Omental fat pad (tissue), 4 donors: ENCODE measurements around the gene SLC35B2. TPM values are rescaled to one million over a fixed set of nuclear protein-coding genes. Genes with fewer than 3 reads are reported as not detected.

Experiments
- ATAC-seq: fragments of 150-250 bp; one replicate; pipeline ENCODE4 v1.9.1; 2016; ENCODE audit warnings: mild to moderate bottlenecking, moderate library complexity; ENCODE audit not compliant: low FRiP score
- DNase-seq: peaks from one replicate; pipeline ENCODE4 v3.0.0-alpha.2; 2019; ENCODE audit warnings: low spot score
- total RNA-seq, 4 donors: library from RNA; depleted of rRNA; stranded (reverse); fragments of >200 nt; gene quantifications; one replicate each; pipeline ENCODE4 v1.1.0, GENCODE V29; 2016
- TF ChIP-seq, protein P1 (sequence below), 3 donors: fragments of 450-650 bp; IDR thresholded peaks; one replicate each; pipeline ENCODE4 v1.5.1; 2016 to 2017; ENCODE audit warnings: antibody characterized with exemption in 3 of 3, mild to moderate bottlenecking in 3 of 3, moderate library complexity in 2 of 3

Gene SLC35B2
- total RNA-seq, 4 donors from 2014 or later, result 25.3 to 31.9 (median 30.4) TPM

DNA sequence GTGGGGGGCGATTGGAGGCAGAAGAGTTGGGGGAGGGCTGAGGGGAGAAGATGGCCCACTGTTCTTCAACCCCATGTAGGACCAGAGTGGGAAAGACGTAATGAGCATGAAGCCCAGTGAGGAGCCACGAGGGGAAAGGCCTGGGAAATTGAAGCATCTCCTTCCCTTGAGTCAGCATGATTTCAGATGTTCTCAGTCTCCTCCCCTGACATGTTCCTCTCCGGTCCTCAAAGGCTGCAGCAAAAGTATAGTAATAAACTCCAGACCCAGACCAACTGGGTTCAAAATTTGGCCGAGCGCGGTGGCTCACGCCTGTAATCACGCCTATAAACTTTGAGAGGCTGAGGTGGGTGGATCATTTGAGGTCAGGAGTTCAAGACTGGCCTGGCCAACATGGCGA is 9.9 kb upstream of the SLC35B2 start:
- TF ChIP-seq, protein P1, sequence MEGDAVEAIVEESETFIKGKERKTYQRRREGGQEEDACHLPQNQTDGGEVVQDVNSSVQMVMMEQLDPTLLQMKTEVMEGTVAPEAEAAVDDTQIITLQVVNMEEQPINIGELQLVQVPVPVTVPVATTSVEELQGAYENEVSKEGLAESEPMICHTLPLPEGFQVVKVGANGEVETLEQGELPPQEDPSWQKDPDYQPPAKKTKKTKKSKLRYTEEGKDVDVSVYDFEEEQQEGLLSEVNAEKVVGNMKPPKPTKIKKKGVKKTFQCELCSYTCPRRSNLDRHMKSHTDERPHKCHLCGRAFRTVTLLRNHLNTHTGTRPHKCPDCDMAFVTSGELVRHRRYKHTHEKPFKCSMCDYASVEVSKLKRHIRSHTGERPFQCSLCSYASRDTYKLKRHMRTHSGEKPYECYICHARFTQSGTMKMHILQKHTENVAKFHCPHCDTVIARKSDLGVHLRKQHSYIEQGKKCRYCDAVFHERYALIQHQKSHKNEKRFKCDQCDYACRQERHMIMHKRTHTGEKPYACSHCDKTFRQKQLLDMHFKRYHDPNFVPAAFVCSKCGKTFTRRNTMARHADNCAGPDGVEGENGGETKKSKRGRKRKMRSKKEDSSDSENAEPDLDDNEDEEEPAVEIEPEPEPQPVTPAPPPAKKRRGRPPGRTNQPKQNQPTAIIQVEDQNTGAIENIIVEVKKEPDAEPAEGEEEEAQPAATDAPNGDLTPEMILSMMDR (IDR thresholded peaks at IDR 0.05), result no peak
- DNase-seq, result no peak
- no peak for ATAC-seq

DNA sequence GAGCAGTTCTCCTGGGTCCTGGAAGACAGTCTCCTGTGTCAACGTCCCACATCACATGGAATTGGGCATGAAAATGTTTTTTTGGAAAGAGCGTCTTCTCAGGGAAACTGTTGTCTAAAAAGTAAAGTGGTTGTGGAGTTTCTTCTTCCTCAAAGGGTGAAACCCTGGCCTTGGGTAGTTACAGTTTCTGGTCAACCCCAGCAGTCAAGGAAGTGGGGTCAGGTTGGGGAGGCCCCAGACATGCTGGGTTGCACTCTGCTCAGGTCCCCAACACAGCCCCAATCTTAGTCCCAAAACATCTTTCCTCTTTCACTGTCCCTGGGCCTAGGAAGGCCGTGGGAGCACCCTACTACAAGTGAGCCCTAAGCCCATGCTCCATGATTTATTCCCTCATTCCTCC is 9.0 kb upstream of the SLC35B2 start:
- ATAC-seq (no peak), DNase-seq (no peak)
- TF ChIP-seq, protein P1 (IDR thresholded peaks at IDR 0.05), result no peak

DNA sequence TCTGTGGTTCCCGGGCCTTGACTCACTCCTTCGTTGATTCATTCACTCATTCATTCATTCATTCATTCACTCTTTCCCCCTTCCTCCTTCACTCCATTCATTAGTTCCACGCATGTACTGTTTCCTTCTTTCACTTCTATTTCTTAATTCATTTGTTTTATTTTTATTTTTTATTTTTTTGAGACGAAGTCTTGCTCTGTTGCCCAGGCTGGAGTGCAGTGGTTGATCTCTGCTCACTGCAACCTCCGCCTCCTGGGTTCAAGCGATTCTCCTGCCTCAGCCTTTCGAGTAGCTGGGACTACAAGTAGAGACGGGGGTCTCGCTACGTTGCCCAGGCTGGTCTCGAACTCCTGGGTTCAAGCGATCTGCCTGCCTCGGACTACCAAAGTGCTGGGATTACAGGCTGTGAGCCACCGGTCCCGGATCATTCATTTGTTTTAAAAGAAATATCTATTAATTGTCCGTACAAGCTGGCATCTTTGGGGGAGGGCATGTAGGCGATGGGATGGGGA is 8.4 kb upstream of the SLC35B2 start:
- TF ChIP-seq, protein P1 (IDR thresholded peaks at IDR 0.05), result no peak
- DNase-seq, result no peak
- ATAC-seq, result no peak

DNA sequence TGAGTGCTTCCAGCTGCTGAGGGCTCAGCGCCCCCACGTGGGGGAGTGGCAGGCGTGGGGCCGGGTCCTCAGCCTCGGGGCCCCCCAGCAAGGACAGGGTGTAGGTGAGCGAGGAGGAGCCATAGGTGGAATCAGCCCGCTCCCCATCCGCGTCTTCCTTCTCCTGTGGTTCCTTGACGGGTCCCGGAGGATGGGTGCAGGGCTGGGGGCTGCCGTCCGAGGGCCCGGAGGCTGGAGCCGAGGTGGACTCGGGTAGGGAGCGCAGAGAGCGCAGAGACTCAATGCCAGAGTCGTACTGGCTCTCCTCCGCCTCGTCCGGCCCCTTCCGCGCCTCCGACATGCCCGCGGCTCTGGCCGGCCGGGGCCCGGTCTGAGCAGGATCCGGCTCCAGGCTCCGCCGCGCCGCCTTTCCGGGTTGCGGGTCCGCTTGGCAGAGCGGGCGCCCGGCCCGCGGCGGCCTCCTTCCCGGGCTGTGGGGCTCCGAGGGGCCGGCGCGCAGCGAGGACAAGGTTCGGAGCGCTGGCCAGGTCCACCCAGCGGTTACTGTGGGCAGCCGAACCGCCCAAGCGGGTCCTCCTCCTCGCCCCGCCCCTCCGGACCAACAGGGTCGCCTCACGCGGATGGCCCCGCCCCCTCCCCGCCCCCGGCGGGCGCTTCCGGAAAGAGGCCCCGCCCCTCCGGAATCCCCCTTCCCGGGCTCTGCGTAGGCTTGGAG is 7.8 kb upstream of the SLC35B2 start, which contains the start of gene NFKBIE:
NFKBIE (minus strand) TSS at position 545 of the 715 bp plus-strand sequence; CDS start at position 340, 205 bp downstream.
- TF ChIP-seq, protein P1 (IDR thresholded peaks at IDR 0.05), result no peak
- peak; percentile 88 for ATAC-seq
- DNase-seq, result peak; percentile 90

DNA sequence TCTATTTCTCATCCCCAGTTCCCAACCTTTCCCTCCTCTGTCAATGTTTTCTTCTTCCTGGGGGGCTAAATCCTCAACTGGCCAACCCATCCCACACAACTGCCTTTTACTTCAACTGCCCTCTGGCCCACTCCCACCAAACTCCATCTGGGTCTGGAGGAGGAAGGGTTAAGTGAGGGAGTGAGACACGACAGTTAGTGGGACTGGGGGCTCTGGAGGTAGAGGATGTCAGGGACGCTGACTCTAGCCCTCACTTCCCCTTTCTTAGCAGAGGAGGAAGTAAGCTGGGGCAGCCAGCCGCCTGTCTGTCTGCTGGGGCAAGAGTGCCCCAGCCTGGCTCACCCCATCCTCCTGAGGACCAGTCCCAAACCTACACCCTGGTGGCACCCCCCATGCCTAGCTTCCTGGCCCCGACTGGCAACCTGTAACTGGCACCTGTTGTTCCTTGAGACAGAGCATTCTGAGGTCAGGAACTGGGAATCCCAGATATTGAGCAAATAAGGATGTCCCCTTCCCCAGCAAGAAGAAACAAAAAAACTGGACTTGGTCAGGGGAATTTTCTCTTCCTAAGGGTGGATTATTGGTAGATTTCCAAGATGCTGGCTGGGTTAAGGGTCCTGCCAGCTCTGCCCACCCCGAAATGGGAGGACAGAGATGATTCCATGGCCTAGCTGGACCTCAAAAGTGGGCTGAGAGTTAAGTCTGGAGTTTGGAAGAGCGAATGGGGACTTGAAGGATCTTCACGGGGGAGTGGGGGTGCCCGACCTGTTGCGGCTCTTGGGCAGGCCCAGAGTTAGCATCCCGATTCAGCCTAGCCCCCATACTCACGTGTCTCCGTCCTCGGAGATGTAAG is 7.1 kb upstream of the SLC35B2 start:
- DNase-seq, result no peak
- TF ChIP-seq, protein P1 (IDR thresholded peaks at IDR 0.05), result no peak
- peak; percentile 0 for ATAC-seq

DNA sequence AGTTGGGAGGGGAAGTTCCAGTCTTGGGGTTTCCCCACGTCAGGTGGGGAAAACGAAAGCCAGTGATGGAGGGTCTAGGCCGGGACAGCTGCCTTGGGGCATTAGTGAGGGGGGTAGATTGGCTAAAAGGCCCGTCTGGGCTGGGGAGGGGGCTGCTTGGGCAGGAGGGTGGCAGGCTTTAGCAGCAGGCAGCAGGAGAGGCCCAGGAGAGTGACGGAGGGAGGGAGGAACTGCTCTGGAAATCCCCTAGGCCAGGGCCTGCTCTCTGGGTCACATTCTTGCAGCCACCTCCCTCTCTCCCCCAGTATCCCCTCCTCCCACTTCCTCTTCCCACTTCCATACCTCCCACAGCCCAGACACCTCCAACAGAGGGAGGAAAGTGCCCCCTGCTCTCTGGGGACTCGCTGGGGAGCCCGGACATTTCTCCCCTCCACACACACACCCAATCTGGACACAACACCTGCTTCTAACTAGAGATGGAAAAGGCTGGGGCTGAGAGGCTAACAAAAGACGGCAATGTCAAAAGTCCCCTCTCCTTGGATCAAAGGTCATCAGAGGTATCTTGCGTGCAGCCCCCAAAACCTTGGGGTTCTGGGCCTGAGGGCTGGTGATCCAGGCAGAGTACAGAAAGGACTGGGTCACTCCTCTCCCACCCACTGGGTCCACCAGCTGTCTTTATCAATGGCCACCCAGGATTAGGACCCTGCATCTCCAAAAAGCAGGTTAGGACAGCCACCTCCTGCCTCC is 6.2 kb upstream of the SLC35B2 start:
- no peak for DNase-seq
- TF ChIP-seq, protein P1 (IDR thresholded peaks at IDR 0.05), result no peak
- ATAC-seq, result no peak
